ENCODE measurements around the gene RBM12. TPM values are rescaled to one million over a fixed set of nuclear protein-coding genes. Genes with fewer than 3 reads are reported as not detected.

Gene RBM12
- total and polyA plus RNA-seq, 8 donors: 6.2 to 46.7 (median 23.9) TPM

GRCh38 chr20:35660122-35660937 lies 4.4 kb downstream of the RBM12 start:
- Histone ChIP-seq H3K4me1 (peaks cover 18 to 44% (median 36%) of the 10 kb centered on the region in 3 donors), H3K4me3 (no peak overlapping the region), H3K36me3 (no peaks in the 10 kb centered on the region), H3K27me3 (no peaks in the 10 kb centered on the region), H3K9me3 (no peaks in the 10 kb centered on the region), H3K27ac (no peak overlapping the region)
- no peak for TF ChIP-seq CTCF (IDR thresholded peaks at IDR 0.05)
- intact Hi-C loops (cut with DNase I): no loop called here
- FAIRE-seq (no peak), DNase-seq (no peak), ATAC-seq (no peak)
- 93 to 94% methylated on average over 10 of the region's 10 CpGs for WGBS, 2 donors

GRCh38 chr20:35657271-35657670 lies 7.4 kb downstream of the RBM12 start:
- TF ChIP-seq CTCF (IDR thresholded peaks at IDR 0.05): no peak
- WGBS, 2 donors: 10 to 16% methylated on average over 1 of the region's 1 CpG
- H3K9me3 ChIP-seq: no peaks in the 10 kb centered on the region
- H3K27ac ChIP-seq: no peak overlapping the region
- DNase-seq (no peak), FAIRE-seq (no peak), ATAC-seq (peak in 2 of 4 donors; percentile 32 to 69)
- intact Hi-C loops (cut with DNase I): no loop called here
- peaks cover 8 to 32% (median 26%) of the 10 kb centered on the region in 3 donors for H3K4me1 ChIP-seq
- H3K27me3 ChIP-seq: no peaks in the 10 kb centered on the region
- peaks cover 0 to 19% (median 19%) of the 10 kb centered on the region in 3 donors for H3K36me3 ChIP-seq
- H3K4me3 ChIP-seq: no peak overlapping the region

GRCh38 chr20:35654415-35654814 lies 10.3 kb downstream of the RBM12 start:
- 95 to 96% methylated on average over 9 of the region's 9 CpGs for WGBS, 2 donors
- H3K9me3 ChIP-seq: no peaks in the 10 kb centered on the region

GRCh38 chr20:35653893-35654292 lies 10.8 kb downstream of the RBM12 start:
- no peak for ATAC-seq
- no peak for TF ChIP-seq CTCF (IDR thresholded peaks at IDR 0.05)
- no peak for FAIRE-seq
- WGBS, 2 donors: 89 to 90% methylated on average over 4 of the region's 4 CpGs
- Histone ChIP-seq H3K4me1 (peaks cover 0 to 11% (median 8%) of the 10 kb centered on the region in 3 donors), H3K4me3 (no peak overlapping the region), H3K27me3 (no peaks in the 10 kb centered on the region), H3K36me3 (peaks cover 0 to 19% (median 19%) of the 10 kb centered on the region in 3 donors), H3K27ac (no peak overlapping the region), H3K9me3 (no peaks in the 10 kb centered on the region)
- intact Hi-C loops (cut with DNase I): no loop called here
- no peak for DNase-seq

More at GRCh38 chr20:35654415-35654814, 10.3 kb downstream of the RBM12 start:
- no peak for TF ChIP-seq CTCF (IDR thresholded peaks at IDR 0.05)
- no peak overlapping the region for H3K27ac ChIP-seq
- no peaks in the 10 kb centered on the region for H3K27me3 ChIP-seq
- no peak for ATAC-seq
- intact Hi-C loops (cut with DNase I): no loop called here
- peaks cover 0 to 19% (median 19%) of the 10 kb centered on the region in 3 donors for H3K36me3 ChIP-seq
- H3K4me3 ChIP-seq: no peak overlapping the region
- no peak for FAIRE-seq
- DNase-seq: no peak
- peaks cover 0 to 14% (median 13%) of the 10 kb centered on the region in 3 donors for H3K4me1 ChIP-seq

GRCh38 chr20:35653430-35653734 lies 11.3 kb downstream of the RBM12 start:
- intact Hi-C loops (cut with DNase I): no loop called here
- DNase-seq (no peak), ATAC-seq (no peak), FAIRE-seq (no peak)
- Histone ChIP-seq H3K4me3 (no peak overlapping the region), H3K27me3 (no peaks in the 10 kb centered on the region), H3K9me3 (no peaks in the 10 kb centered on the region), H3K4me1 (peaks cover 0 to 7% (median 6%) of the 10 kb centered on the region in 3 donors), H3K36me3 (peaks cover 0 to 19% (median 19%) of the 10 kb centered on the region in 3 donors), H3K27ac (no peak overlapping the region)
- no peak for TF ChIP-seq CTCF (IDR thresholded peaks at IDR 0.05)
- WGBS, 2 donors: 99 to 100% methylated on average over 3 of the region's 3 CpGs

Measured in pancreas (tissue), 10 donors.